Lower leg skin (tissue), 4 donors: ENCODE data around the gene INHBA. TPM values are rescaled to one million over a fixed set of nuclear protein-coding genes. Genes with fewer than 3 reads are reported as not detected.

Experiments used
- DNase-seq, 2 donors: peaks; one replicate each; pipeline ENCODE4 v3.0.0-alpha.2; 2019; ENCODE audit warnings: low spot score in 2 of 2
- H3K4me3 ChIP-seq: fragments of 200-600 bp; sonication (generic); 2 replicates; pipeline ENCODE4 v1.5.1; 2017; ENCODE audit warnings: mild to moderate bottlenecking, low read depth; ENCODE audit not compliant: poor library complexity, severe bottlenecking
- POLR2A ChIP-seq, 2 donors: fragments of 450-650 bp; IDR thresholded peaks; one replicate each; pipeline ENCODE4 v1.6.1; 2016 to 2017; ENCODE audit warnings: antibody characterized with exemption in 2 of 2, mild to moderate bottlenecking in 1 of 2, moderate library complexity in 1 of 2
- WGBS, 2 donors: methylation state at CpG; one replicate each; pipeline ENCODE4 v1.1.5; 2018; 5-methylcytosine and 5-hydroxymethylcytosine counted together
- intact Hi-C: fragments of 100-400 bp; cut with DNase I; formaldehyde crosslinking; loops from one replicate; pipeline ENCODE4 v1.15.0; 2023; ENCODE audit warnings: low total_unique reads
- total RNA-seq, 4 donors: library from RNA; depleted of rRNA; stranded (reverse); fragments of >200 nt; gene quantifications; one replicate each; pipeline ENCODE4 v1.1.0, GENCODE V29; 2016
- TF ChIP-seq, protein P1 (sequence below), 3 donors: fragments of 450-650 bp; IDR thresholded peaks; one replicate each; pipeline ENCODE4 v1.5.1; 2016; ENCODE audit warnings: antibody characterized with exemption in 3 of 3, mild to moderate bottlenecking in 3 of 3, moderate library complexity in 2 of 3

Gene INHBA
- total RNA-seq, 4 donors from 2014 or later: 1.1 to 6.3 (median 1.7) TPM

GRCh38 chr7:41640487-41640886 lies 62.4 kb downstream of the INHBA start:
- intact Hi-C loops: no loop called here
- WGBS, 2 donors: 71% methylated on average over 8 of the region's 8 CpGs
- DNase-seq: no peak
- TF ChIP-seq, protein P1, sequence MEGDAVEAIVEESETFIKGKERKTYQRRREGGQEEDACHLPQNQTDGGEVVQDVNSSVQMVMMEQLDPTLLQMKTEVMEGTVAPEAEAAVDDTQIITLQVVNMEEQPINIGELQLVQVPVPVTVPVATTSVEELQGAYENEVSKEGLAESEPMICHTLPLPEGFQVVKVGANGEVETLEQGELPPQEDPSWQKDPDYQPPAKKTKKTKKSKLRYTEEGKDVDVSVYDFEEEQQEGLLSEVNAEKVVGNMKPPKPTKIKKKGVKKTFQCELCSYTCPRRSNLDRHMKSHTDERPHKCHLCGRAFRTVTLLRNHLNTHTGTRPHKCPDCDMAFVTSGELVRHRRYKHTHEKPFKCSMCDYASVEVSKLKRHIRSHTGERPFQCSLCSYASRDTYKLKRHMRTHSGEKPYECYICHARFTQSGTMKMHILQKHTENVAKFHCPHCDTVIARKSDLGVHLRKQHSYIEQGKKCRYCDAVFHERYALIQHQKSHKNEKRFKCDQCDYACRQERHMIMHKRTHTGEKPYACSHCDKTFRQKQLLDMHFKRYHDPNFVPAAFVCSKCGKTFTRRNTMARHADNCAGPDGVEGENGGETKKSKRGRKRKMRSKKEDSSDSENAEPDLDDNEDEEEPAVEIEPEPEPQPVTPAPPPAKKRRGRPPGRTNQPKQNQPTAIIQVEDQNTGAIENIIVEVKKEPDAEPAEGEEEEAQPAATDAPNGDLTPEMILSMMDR (IDR thresholded peaks at IDR 0.05): no peak
- TF ChIP-seq POLR2A (IDR thresholded peaks at IDR 0.05): no peak
- H3K4me3 ChIP-seq: no peak overlapping the region

DNA sequence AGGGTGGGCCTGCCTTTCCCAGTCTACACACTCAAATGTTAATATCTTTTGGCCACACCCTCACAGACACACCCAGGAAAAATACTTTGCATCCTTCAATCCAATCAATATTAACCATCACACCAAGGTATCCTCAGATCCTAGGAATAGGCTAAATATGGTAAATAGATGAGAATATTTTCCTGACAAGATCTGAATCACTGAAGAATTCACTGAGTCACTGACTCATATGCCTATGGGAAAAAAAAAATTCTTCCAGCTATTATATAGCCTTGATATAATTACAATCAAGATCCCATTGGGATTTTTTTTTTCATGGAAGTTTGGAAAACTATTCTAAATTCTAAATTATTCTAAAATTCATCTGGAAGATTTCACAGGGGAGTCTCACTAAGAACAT lies 65.8 kb downstream of the INHBA start:
- TF ChIP-seq, protein P1 (IDR thresholded peaks at IDR 0.05): no peak
- TF ChIP-seq POLR2A (IDR thresholded peaks at IDR 0.05): no peak
- intact Hi-C loops: no loop called here
- no peak for DNase-seq
- H3K4me3 ChIP-seq: no peak overlapping the region
